K562 (cell line): Measurements from ENCODE around the gene RPS8.

Source experiments
- CBX2 ChIP-seq: fragments of 200-600 bp; sonication (generic); IDR thresholded peaks from one replicate; pipeline ENCODE4 v1.6.1; 2012; ENCODE audit warnings: mild to moderate bottlenecking, low read length, inconsistent platforms; ENCODE audit not compliant: insufficient read depth, poor library complexity, severe bottlenecking
- FOXK2 ChIP-seq, 2 experiments: fragments of 450-650 bp; IDR thresholded peaks in 1 of 2; conservative IDR thresholded peaks in 1 of 2; 2 replicates each; pipeline ENCODE4 v1.6.1; 2016; ENCODE audit warnings: low read depth in 2 of 2, mild to moderate bottlenecking in 1 of 2
- PML ChIP-seq: IDR thresholded peaks from 2 replicates; pipeline ENCODE4 v1.6.1; 2012; ENCODE audit warnings: low read length, inconsistent platforms
- SAP30 ChIP-seq: fragments of 200-600 bp; sonication (generic); IDR thresholded peaks from 2 replicates; pipeline ENCODE4 v1.6.1; 2012; ENCODE audit warnings: borderline replicate concordance, low read depth, mild to moderate bottlenecking, moderate library complexity, low read length, control low read depth, inconsistent platforms; ENCODE audit not compliant: insufficient read depth, poor library complexity, severe bottlenecking
- ZNF518B ChIP-seq: fragments of 250-450 bp; sonication (Bioruptor Pico); IDR thresholded peaks from 2 replicates; pipeline ENCODE4 v1.5.0; 2021; ENCODE audit warnings: mild to moderate bottlenecking, moderate library complexity
- ZSCAN29 ChIP-seq: fragments of 450-650 bp; IDR thresholded peaks from 2 replicates; pipeline ENCODE4 v1.6.1; 2017

GRCh38 chr1:44777969-44778635 lies 2.8 kb downstream of the RPS8 start:
- TF ChIP-seq PML = 0 out of 2 replicates have a peak, but pooled peaks have one; percentile 11
- TF ChIP-seq FOXK2 (conservative IDR thresholded peaks at IDR 0.05 in 1 of 2, IDR thresholded peaks at IDR 0.05 in 1 of 2; ENCODE audit: low read depth in 2 of 2) = no peak
- TF ChIP-seq CBX2 = no peak
- TF ChIP-seq SAP30 = no peak
- no peak for TF ChIP-seq ZNF518B (CRISPR knock-in tag)
- no peak for TF ChIP-seq ZSCAN29
